GM20431 (cell line): ENCODE results near the gene TWF2.
"Not testable (repeated sequence)": the region's sequence is repeated elsewhere in the genome, so short reads cannot be mapped to it uniquely, and the experiment has no call there.

Experiments used
- in situ Hi-C: fragments of 300-500 bp; cut with MseI, MboI; formaldehyde crosslinking; loops from one replicate; pipeline ENCODE4 v1.15.0; 2020; ENCODE audit warnings: low sequenced_read_pairs; ENCODE audit not compliant: unreplicated experiment

The TWF2 gene

GRCh38 chr3:52238761-52239701 is at the start of gene TWF2:
Gene TWF2, minus strand, starts transcription at chr3:52239158. Its CDS starts 142 bp downstream, at chr3:52239016.
- in situ Hi-C loops, result no loop called here

GRCh38 chr3:52288674-52289073 is 49.7 kb upstream of the TWF2 start:
- in situ Hi-C loops, result no loop called here

GRCh38 chr3:52286777-52287110 is 47.8 kb upstream of the TWF2 start:
- in situ Hi-C loops, result no loop called here

GRCh38 chr3:52284051-52284450 is 45.1 kb upstream of the TWF2 start:
- in situ Hi-C loops, result not testable (repeated sequence)

GRCh38 chr3:52283306-52283705 is 44.3 kb upstream of the TWF2 start:
- in situ Hi-C loops, result no loop called here

- in situ Hi-C loops, result no loop called here
These were observed 43.2 kb upstream of the TWF2 start for GRCh38 chr3:52281981-52282801.

GRCh38 chr3:52280050-52280461 is 41.1 kb upstream of the TWF2 start:
- in situ Hi-C loops, result no loop called here

- in situ Hi-C loops, result no loop called here
These were observed 40.6 kb upstream of the TWF2 start for GRCh38 chr3:52279596-52279995.

- in situ Hi-C loops, result no loop called here
These were observed 39.6 kb upstream of the TWF2 start, which contains the start of gene WDR82 for GRCh38 chr3:52278510-52279069. Gene WDR82, minus strand, starts transcription at chr3:52278649. Its CDS starts 288 bp downstream, at chr3:52278361.

- in situ Hi-C loops, result no loop called here
These were observed 39.1 kb upstream of the TWF2 start for GRCh38 chr3:52277972-52278509.

GRCh38 chr3:52277071-52277964 is 38.4 kb upstream of the TWF2 start:
- in situ Hi-C loops, result no loop called here

GRCh38 chr3:52274781-52275180 is 35.8 kb upstream of the TWF2 start:
- in situ Hi-C loops, result not testable (repeated sequence)

GRCh38 chr3:52272831-52273230 is 33.9 kb upstream of the TWF2 start:
- in situ Hi-C loops, result no loop called here

- in situ Hi-C loops, result not testable (repeated sequence)
These were observed 33.2 kb upstream of the TWF2 start for GRCh38 chr3:52272172-52272571.

- in situ Hi-C loops, result no loop called here
These were observed 31.3 kb upstream of the TWF2 start for GRCh38 chr3:52270252-52270754.

GRCh38 chr3:52269776-52270175 is 30.8 kb upstream of the TWF2 start:
- in situ Hi-C loops, result no loop called here

GRCh38 chr3:52268036-52268435 is 29.1 kb upstream of the TWF2 start:
- in situ Hi-C loops, result no loop called here

GRCh38 chr3:52265387-52265786 is 26.4 kb upstream of the TWF2 start:
- in situ Hi-C loops, result no loop called here

- in situ Hi-C loops, result no loop called here
These were observed 23.5 kb upstream of the TWF2 start for GRCh38 chr3:52262447-52262846.
